HepG2 (cell line): ENCODE results near the gene PRRT1. TPM values are rescaled to one million over a fixed set of nuclear protein-coding genes. Genes with fewer than 3 reads are reported as not detected.

Source experiments
- ADNP ChIP-seq: sonication (generic); formaldehyde crosslinking; IDR thresholded peaks from 2 replicates; pipeline ENCODE4 v1.4.0; 2020; ENCODE audit warnings: missing genetic modification reagents
- ASH2L ChIP-seq: fragments of 300-600, 200-600 bp; sonication (generic); IDR thresholded peaks from 2 replicates; pipeline ENCODE4 v1.7.0; 2017; ENCODE audit warnings: low read depth, mild to moderate bottlenecking, moderate library complexity, mixed read lengths, low read length; ENCODE audit not compliant: insufficient read length
- ATRX ChIP-seq: sonication (generic); formaldehyde crosslinking; IDR thresholded peaks from 2 replicates; pipeline ENCODE4 v1.4.0; 2020; ENCODE audit warnings: missing genetic modification reagents, borderline replicate concordance
- CREM ChIP-seq, 2 experiments: sonication (generic) in 1 of 2; formaldehyde crosslinking in 1 of 2; IDR thresholded peaks; 2 replicates each; pipeline versions ENCODE4 v1.4.0 to v1.6.1; 2016 to 2020; ENCODE audit warnings: antibody characterized with exemption in 1 of 2, mild to moderate bottlenecking in 1 of 2, missing genetic modification reagents in 1 of 2
- ELF3 ChIP-seq: IDR thresholded peaks from 2 replicates; pipeline ENCODE4 v1.6.1; 2016; ENCODE audit warnings: missing genetic modification reagents, missing compliant biosample characterization
- HNF4A ChIP-seq: sonication (generic); formaldehyde crosslinking; IDR thresholded peaks from 2 replicates; pipeline ENCODE4 v1.4.0; 2020; ENCODE audit warnings: missing genetic modification reagents
- SOX13 ChIP-seq, 3 experiments: fragments of 450-650 bp in 1 of 3; sonication (generic) in 1 of 3; formaldehyde crosslinking in 1 of 3; IDR thresholded peaks in 2 of 3; conservative IDR thresholded peaks in 1 of 3; 2 replicates each; pipeline versions ENCODE4 v1.5.0 to v1.6.1; 2016 to 2020; ENCODE audit warnings: antibody characterized with exemption in 1 of 3, mild to moderate bottlenecking in 1 of 3, missing compliant biosample characterization in 1 of 3, missing genetic modification reagents in 1 of 3, moderate library complexity in 1 of 3
- TCF7L2 ChIP-seq: IDR thresholded peaks from 2 replicates; pipeline ENCODE4 v1.6.1; 2011; ENCODE audit warnings: mild to moderate bottlenecking, low read depth, low read length, moderate library complexity
- ZBTB21 ChIP-seq: sonication (generic); formaldehyde crosslinking; IDR thresholded peaks from 2 replicates; pipeline ENCODE4 v1.4.0; 2020; ENCODE audit warnings: missing genetic modification reagents
- ZNF564 ChIP-seq: sonication (generic); formaldehyde crosslinking; IDR thresholded peaks from 2 replicates; pipeline ENCODE4 v1.8.1; 2023; ENCODE audit warnings: mild to moderate bottlenecking, missing genetic modification reagents
- ZNF776 ChIP-seq: sonication (generic); formaldehyde crosslinking; IDR thresholded peaks from 2 replicates; pipeline ENCODE4 v1.4.0; 2020; ENCODE audit warnings: mild to moderate bottlenecking, missing genetic modification reagents
- polyA plus RNA-seq, 8 experiments: library from polyadenylated mRNA; depleted of rRNA in 3 of 8; stranded (reverse) in 7 of 8; unstranded in 1 of 8; fragments of >200 nt; fragmentation: Illumina TruSeq in 4 of 8; extraction: Trizol in 4 of 8; gene quantifications; 2 replicates each; pipeline versions ENCODE4 v1.2.1 to v1.2.3, GENCODE V29; 2011 to 2016; ENCODE audit warnings: low read depth in 4 of 8, missing spikeins in 1 of 8, mixed read lengths in 1 of 8; ENCODE audit not compliant: insufficient read depth in 1 of 8
- total RNA-seq, 5 experiments: library from RNA; depleted of rRNA; stranded (reverse); fragments of >200 nt; fragmentation: Illumina TruSeq; extraction: Trizol; gene quantifications; 2 replicates each; pipeline ENCODE4 v1.2.3, GENCODE V29; 2016; ENCODE audit warnings: low read depth in 1 of 5
- TF ChIP-seq, protein P1 (sequence below): sonication (generic); formaldehyde crosslinking; IDR thresholded peaks from 2 replicates; pipeline ENCODE4 v1.5.1; 2020; ENCODE audit warnings: mild to moderate bottlenecking, moderate library complexity, missing genetic modification reagents
- TF ChIP-seq, protein P2 (sequence below): sonication (generic); formaldehyde crosslinking; IDR thresholded peaks from 2 replicates; pipeline ENCODE4 v1.5.0; 2020; ENCODE audit warnings: mild to moderate bottlenecking, missing genetic modification reagents, moderate library complexity
- TF ChIP-seq, protein P3 (sequence below): sonication (generic); formaldehyde crosslinking; IDR thresholded peaks from one replicate; pipeline ENCODE4 v1.5.1; 2020; ENCODE audit warnings: mild to moderate bottlenecking, missing genetic modification reagents; ENCODE audit errors: not compliant biosample characterization
- TF ChIP-seq, protein P4 (sequence below): IDR thresholded peaks from 2 replicates; pipeline ENCODE4 v1.6.1; 2016; ENCODE audit warnings: missing genetic modification reagents, missing compliant biosample characterization

Gene PRRT1
- total and polyA plus RNA-seq, 2 of the 13 experiments (the other 11 are each of a cell fraction or from before 2014, with no cell fraction given): 0.64 to 1.4 TPM

DNA sequence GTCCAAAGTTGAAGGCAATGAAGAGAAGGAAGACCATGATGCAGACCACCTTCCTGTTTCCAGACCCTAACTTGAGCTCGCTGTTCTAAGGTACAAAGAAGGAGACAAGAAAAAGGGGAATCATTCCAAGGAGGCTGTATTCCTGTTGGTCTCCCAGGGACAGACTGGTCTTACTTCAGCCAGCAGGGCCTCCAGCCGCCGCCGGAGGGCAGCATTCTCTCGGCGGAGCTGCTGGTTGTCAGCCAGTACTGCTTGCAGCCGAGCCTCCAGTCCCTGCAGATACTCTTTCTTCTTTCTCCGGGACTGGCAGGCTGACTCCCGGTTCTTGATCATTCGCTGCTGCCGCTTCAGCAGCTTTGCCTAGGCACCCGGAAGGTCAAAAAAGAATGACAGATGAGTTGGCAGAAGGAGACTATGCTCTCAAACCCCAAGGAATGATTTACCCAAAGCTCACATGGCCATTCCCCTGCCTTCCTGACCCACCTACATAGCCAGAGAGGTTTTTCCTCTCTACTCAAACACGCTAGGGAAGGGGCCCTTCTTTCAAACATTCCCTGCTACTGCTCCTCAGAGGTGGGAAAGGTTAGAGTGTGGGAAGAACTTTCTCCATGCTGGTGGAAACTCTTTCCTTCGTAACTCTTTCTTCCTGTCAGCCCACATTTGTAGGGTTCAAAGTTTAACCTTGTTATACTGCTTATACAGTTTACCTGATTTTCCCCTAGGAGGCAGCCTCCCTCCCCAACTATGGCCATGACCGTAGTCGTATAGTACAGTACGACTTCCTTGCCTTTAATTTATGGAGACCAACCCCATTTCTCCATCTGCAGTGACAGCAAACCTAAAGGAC is 32.7 kb downstream of the PRRT1 start (continued):
- TF ChIP-seq, protein P1, sequence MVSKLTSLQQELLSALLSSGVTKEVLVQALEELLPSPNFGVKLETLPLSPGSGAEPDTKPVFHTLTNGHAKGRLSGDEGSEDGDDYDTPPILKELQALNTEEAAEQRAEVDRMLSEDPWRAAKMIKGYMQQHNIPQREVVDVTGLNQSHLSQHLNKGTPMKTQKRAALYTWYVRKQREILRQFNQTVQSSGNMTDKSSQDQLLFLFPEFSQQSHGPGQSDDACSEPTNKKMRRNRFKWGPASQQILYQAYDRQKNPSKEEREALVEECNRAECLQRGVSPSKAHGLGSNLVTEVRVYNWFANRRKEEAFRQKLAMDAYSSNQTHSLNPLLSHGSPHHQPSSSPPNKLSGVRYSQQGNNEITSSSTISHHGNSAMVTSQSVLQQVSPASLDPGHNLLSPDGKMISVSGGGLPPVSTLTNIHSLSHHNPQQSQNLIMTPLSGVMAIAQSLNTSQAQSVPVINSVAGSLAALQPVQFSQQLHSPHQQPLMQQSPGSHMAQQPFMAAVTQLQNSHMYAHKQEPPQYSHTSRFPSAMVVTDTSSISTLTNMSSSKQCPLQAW: peak; percentile 71
- TF ChIP-seq ZNF564 (no peak), ADNP (CRISPR knock-in tag) (0 out of 2 replicates have a peak, but pooled peaks have one; percentile 34), ZBTB21 (CRISPR knock-in tag) (peak; percentile 17; the same call in 1 of the 2 replicates), ZNF776 (no peak), ASH2L (peak; percentile 92), CREM (IDR thresholded peaks at IDR 0.05) (peak; percentile 16; the same call in 1 of the 2 replicates), CREM (CRISPR knock-in tag; IDR thresholded peaks at IDR 0.05) (no peak), HNF4A (CRISPR knock-in tag) (peak; percentile 86), ATRX (CRISPR knock-in tag) (0 out of 2 replicates have a peak, but pooled peaks have one; percentile 83), TCF7L2 (no peak), ELF3 (CRISPR knock-in tag) (0 out of 2 replicates have a peak, but pooled peaks have one; percentile 8), SOX13 (IDR thresholded peaks at IDR 0.05) (no peak), SOX13 (CRISPR knock-in tag; conservative IDR thresholded peaks at IDR 0.05 in 1 of 2, IDR thresholded peaks at IDR 0.05 in 1 of 2) (0 out of 4 replicates have a peak, but pooled peaks of 1 of the 2 experiments have one; percentile 80)
- TF ChIP-seq, protein P2, sequence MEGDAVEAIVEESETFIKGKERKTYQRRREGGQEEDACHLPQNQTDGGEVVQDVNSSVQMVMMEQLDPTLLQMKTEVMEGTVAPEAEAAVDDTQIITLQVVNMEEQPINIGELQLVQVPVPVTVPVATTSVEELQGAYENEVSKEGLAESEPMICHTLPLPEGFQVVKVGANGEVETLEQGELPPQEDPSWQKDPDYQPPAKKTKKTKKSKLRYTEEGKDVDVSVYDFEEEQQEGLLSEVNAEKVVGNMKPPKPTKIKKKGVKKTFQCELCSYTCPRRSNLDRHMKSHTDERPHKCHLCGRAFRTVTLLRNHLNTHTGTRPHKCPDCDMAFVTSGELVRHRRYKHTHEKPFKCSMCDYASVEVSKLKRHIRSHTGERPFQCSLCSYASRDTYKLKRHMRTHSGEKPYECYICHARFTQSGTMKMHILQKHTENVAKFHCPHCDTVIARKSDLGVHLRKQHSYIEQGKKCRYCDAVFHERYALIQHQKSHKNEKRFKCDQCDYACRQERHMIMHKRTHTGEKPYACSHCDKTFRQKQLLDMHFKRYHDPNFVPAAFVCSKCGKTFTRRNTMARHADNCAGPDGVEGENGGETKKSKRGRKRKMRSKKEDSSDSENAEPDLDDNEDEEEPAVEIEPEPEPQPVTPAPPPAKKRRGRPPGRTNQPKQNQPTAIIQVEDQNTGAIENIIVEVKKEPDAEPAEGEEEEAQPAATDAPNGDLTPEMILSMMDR: peak; percentile 95
- TF ChIP-seq, protein P3, sequence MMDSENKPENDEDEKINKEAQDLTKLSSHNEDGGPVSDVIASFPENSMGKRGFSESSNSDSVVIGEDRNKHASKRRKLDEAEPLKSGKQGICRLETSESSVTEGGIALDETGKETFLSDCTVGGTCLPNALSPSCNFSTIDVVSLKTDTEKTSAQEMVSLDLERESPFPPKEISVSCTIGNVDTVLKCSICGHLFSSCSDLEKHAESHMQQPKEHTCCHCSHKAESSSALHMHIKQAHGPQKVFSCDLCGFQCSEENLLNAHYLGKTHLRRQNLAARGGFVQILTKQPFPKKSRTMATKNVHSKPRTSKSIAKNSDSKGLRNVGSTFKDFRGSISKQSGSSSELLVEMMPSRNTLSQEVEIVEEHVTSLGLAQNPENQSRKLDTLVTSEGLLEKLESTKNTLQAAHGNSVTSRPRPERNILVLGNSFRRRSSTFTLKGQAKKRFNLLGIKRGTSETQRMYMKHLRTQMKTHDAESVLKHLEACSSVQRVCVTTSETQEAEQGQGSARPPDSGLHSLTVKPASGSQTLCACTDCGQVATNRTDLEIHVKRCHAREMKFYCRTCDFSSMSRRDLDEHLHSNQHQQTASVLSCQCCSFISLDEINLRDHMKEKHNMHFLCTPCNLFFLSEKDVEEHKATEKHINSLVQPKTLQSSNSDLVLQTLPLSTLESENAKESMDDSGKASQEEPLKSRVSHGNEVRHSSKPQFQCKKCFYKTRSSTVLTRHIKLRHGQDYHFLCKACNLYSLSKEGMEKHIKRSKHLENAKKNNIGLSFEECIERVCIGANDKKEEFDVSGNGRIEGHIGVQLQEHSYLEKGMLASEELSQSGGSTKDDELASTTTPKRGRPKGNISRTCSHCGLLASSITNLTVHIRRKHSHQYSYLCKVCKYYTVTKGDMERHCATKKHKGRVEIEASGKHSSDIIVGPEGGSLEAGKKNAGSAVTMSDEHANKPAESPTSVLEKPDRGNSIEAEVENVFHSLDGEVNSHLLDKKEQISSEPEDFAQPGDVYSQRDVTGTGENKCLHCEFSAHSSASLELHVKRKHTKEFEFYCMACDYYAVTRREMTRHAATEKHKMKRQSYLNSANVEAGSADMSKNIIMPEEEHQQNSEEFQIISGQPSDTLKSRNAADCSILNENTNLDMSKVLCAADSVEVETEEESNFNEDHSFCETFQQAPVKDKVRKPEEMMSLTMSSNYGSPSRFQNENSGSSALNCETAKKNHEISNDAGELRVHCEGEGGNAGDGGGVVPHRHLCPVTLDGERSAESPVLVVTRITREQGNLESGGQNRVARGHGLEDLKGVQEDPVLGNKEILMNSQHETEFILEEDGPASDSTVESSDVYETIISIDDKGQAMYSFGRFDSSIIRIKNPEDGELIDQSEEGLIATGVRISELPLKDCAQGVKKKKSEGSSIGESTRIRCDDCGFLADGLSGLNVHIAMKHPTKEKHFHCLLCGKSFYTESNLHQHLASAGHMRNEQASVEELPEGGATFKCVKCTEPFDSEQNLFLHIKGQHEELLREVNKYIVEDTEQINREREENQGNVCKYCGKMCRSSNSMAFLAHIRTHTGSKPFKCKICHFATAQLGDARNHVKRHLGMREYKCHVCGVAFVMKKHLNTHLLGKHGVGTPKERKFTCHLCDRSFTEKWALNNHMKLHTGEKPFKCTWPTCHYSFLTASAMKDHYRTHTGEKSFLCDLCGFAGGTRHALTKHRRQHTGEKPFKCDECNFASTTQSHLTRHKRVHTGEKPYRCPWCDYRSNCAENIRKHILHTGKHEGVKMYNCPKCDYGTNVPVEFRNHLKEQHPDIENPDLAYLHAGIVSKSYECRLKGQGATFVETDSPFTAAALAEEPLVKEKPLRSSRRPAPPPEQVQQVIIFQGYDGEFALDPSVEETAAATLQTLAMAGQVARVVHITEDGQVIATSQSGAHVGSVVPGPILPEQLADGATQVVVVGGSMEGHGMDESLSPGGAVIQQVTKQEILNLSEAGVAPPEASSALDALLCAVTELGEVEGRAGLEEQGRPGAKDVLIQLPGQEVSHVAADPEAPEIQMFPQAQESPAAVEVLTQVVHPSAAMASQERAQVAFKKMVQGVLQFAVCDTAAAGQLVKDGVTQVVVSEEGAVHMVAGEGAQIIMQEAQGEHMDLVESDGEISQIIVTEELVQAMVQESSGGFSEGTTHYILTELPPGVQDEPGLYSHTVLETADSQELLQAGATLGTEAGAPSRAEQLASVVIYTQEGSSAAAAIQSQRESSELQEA: peak; percentile 42
- TF ChIP-seq, protein P4, sequence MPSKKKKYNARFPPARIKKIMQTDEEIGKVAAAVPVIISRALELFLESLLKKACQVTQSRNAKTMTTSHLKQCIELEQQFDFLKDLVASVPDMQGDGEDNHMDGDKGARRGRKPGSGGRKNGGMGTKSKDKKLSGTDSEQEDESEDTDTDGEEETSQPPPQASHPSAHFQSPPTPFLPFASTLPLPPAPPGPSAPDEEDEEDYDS (CRISPR knock-in tag): peak; percentile 53
